ENCODE measurements around the gene COX7A2L.
"Not testable (repeated sequence)": the region's sequence is repeated elsewhere in the genome, so short reads cannot be mapped to it uniquely, and the experiment has no call there.

The COX7A2L gene

GRCh38 chr2:42367835-42368234, 6.8 kb upstream of the COX7A2L start:
- no peak for DNase-seq (ENCODE audit: low read depth in 2 of 2)

- DNase-seq (ENCODE audit: low read depth in 2 of 2) = no peak
Observed at GRCh38 chr2:42366411-42366810, 5.4 kb upstream of the COX7A2L start.

GRCh38 chr2:42364658-42365057, 3.6 kb upstream of the COX7A2L start:
- no peak for DNase-seq (ENCODE audit: low read depth in 2 of 2)

GRCh38 chr2:42363413-42363812, 2.4 kb upstream of the COX7A2L start:
- DNase-seq (ENCODE audit: low read depth in 2 of 2) = no peak

- no peak for DNase-seq (ENCODE audit: low read depth in 2 of 2)
Observed at GRCh38 chr2:42361728-42362283, 789 bp upstream of the COX7A2L start.

- DNase-seq (ENCODE audit: low read depth in 2 of 2) = no peak
Observed at GRCh38 chr2:42360493-42360889, 526 bp downstream of the COX7A2L start.

- no peak for DNase-seq (ENCODE audit: low read depth in 2 of 2)
Observed at GRCh38 chr2:42359965-42360483, 993 bp downstream of the COX7A2L start.

GRCh38 chr2:42359304-42359964, 1.6 kb downstream of the COX7A2L start:
- DNase-seq (ENCODE audit: low read depth in 2 of 2) = no peak

- DNase-seq (ENCODE audit: low read depth in 2 of 2) = no peak
Observed at GRCh38 chr2:42353792-42354429, 7.1 kb downstream of the COX7A2L start.

- DNase-seq (ENCODE audit: low read depth in 2 of 2) = no peak
Observed at GRCh38 chr2:42351864-42352263, 9.2 kb downstream of the COX7A2L start.

GRCh38 chr2:42350434-42351063, 10.5 kb downstream of the COX7A2L start:
- DNase-seq (ENCODE audit: low read depth in 2 of 2) = no peak

GRCh38 chr2:42348113-42348805, 12.8 kb downstream of the COX7A2L start:
- no peak for DNase-seq (ENCODE audit: low read depth in 2 of 2)

- DNase-seq (ENCODE audit: low read depth in 2 of 2) = not testable (repeated sequence)
Observed at GRCh38 chr2:42347518-42347917, 13.5 kb downstream of the COX7A2L start.

- DNase-seq (ENCODE audit: low read depth in 2 of 2) = not testable (repeated sequence)
Observed at GRCh38 chr2:42346856-42347255, 14.2 kb downstream of the COX7A2L start.

GRCh38 chr2:42345986-42346385, 15.0 kb downstream of the COX7A2L start:
- no peak for DNase-seq (ENCODE audit: low read depth in 2 of 2)

GRCh38 chr2:42342795-42343241, 18.2 kb downstream of the COX7A2L start:
- no peak for DNase-seq (ENCODE audit: low read depth in 2 of 2)

- DNase-seq (ENCODE audit: low read depth in 2 of 2) = no peak
Observed at GRCh38 chr2:42342061-42342794, 18.8 kb downstream of the COX7A2L start.

- no peak for DNase-seq (ENCODE audit: low read depth in 2 of 2)
Observed at GRCh38 chr2:42340938-42341636, 19.9 kb downstream of the COX7A2L start.

GRCh38 chr2:42340045-42340937, 20.7 kb downstream of the COX7A2L start:
- no peak for DNase-seq (ENCODE audit: low read depth in 2 of 2)
